ENCODE data around the gene CCNI2. TPM values are rescaled to one million over a fixed set of nuclear protein-coding genes. Genes with fewer than 3 reads are reported as not detected.

Gene CCNI2
- total RNA-seq, 1 experiment from 2014 or later, result not detected

- Histone ChIP-seq H3K9me3 (no peaks in the 10 kb centered on the region), H3K36me3 (peaks cover 67% of the 10 kb centered on the region), H3K27me3 (no peaks in the 10 kb centered on the region), H3K4me3 (no peak overlapping the region)
- DNase-seq, result no peak
Measured at GRCh38 chr5:132760049-132760420, 12.8 kb downstream of the CCNI2 start.

DNA sequence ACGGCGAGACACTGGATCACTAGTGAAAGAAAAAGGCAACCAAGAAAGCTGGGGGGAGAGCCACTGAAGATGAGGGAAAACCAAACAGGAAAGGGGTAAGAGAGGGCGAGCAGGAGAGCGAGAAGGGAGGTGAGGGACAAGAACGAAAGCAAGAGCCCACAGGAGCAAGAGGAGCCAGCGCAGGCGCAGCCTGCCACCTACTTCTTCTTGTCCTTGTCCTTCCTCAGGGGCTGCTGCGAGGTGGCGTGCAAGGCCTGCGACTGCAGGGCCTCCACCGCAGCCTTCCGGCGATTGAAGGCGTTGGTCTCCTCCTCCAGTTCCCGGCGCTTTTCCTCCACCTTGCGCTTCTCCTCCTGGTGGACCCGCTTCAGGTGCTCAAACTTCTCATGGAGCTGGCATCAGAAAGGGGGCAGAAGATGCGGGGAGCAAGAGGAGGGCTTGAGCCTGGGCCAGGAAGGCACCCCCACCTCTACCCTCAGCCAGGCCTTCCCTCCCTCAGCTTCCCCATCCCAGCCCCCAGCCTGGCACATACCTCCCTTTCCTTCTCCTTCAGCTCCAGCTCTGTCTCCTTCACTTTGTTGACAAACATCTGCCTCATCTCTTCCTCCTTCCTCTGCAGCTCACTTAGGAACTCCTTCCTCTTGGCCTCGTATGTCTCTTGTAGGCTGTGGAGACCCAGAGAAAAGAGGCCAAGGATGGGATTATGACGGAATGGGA is 13.5 kb downstream of the CCNI2 start:
- no peaks in the 10 kb centered on the region for H3K27me3 ChIP-seq
- DNase-seq, result no peak
- H3K4me3 ChIP-seq, result no peak overlapping the region
- H3K9me3 ChIP-seq, result no peaks in the 10 kb centered on the region
- H3K36me3 ChIP-seq, result peaks cover 72% of the 10 kb centered on the region

DNA sequence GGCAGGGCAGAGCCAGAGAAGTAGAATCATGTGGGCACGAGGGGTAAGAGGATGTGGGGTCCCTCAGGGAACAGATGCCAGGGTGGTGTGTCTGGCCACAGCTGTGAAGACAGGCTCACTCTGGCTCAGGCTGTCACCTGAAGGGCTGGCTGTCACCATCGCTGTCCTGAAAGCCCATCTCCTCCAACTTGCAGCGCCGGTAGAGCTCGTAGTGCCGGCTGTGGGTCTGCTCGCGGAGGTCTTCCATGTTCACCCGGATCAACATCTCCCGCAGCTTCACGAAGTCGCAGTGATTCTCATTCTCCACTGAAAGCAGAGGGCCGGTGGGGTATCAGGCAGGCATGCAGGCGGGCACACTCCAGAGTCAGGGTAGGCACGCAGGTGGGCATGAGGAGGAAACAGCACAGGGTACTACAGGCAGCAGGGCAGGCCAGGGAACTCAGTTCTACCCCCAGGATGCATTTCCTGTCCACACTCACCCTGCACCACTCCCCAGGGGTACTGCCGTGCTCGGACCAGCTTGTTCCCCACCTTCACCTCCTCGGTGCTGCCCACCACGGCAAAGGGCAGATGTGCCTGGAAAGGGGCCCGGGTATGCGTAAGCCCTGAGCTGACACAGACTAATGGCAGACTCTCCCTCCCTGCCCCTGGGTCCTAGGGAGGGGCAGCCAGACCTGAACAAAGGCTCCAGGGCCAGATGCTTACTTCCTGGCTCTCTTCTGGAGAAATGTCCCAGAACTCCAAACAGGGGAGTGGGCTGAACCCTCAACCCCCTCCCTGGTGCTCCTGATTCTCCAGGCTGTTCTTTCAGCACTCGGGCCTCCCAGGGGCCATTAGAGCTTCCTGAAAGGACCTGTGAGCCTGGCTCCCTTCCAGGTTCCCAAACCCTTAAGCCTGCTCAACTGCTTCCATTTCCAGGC is 14.4 kb downstream of the CCNI2 start:
- DNase-seq, result no peak
- no peaks in the 10 kb centered on the region for H3K27me3 ChIP-seq
- H3K36me3 ChIP-seq, result peaks cover 68% of the 10 kb centered on the region
- no peaks in the 10 kb centered on the region for H3K9me3 ChIP-seq
- H3K4me3 ChIP-seq, result no peak overlapping the region

GRCh38 chr5:132762246-132763000 is 15.2 kb downstream of the CCNI2 start:
- no peak for DNase-seq
- H3K27me3 ChIP-seq, result no peaks in the 10 kb centered on the region
- H3K9me3 ChIP-seq, result no peaks in the 10 kb centered on the region
- H3K4me3 ChIP-seq, result no peak overlapping the region
- peaks cover 65% of the 10 kb centered on the region for H3K36me3 ChIP-seq

- Histone ChIP-seq H3K36me3 (peaks cover 59% of the 10 kb centered on the region), H3K9me3 (no peaks in the 10 kb centered on the region), H3K27me3 (no peaks in the 10 kb centered on the region), H3K4me3 (no peak overlapping the region)
- no peak for DNase-seq
Measured at GRCh38 chr5:132763181-132764036, 16.2 kb downstream of the CCNI2 start.

- no peak for DNase-seq
- Histone ChIP-seq H3K36me3 (peaks cover 58% of the 10 kb centered on the region), H3K4me3 (no peak overlapping the region)
Measured at GRCh38 chr5:132764051-132764450, 16.8 kb downstream of the CCNI2 start.

DNA sequence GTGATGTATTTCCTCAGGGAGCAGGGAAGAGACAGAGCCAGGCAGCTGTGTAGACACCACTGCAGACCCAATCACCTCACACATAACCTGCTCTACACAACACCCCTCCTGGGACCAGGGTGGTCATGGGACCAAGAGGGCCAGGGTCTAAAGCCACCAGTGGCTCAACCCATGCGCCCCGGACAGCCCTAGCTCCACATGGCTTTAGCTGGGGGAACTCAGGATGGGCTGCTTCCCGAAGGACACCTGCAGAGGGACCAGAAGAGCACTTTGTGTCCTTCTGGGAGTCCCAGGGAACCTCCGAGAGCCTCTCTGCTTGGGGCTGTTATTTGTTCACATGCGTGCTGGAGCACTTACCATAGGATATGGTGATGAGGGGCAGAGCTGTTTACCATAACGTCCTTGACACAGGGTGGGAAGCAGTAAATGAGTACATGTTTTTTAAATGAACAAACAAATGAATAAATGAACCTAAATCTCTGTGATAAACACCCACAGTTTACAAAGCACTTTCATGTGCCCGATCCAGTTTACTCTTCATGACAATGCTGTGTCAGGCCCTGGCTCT is 17.5 kb downstream of the CCNI2 start:
- DNase-seq, result no peak
- Histone ChIP-seq H3K9me3 (no peaks in the 10 kb centered on the region), H3K36me3 (peaks cover 51% of the 10 kb centered on the region)

More at GRCh38 chr5:132764051-132764450, 16.8 kb downstream of the CCNI2 start:
- Histone ChIP-seq H3K27me3 (no peaks in the 10 kb centered on the region), H3K9me3 (no peaks in the 10 kb centered on the region)

DNA sequence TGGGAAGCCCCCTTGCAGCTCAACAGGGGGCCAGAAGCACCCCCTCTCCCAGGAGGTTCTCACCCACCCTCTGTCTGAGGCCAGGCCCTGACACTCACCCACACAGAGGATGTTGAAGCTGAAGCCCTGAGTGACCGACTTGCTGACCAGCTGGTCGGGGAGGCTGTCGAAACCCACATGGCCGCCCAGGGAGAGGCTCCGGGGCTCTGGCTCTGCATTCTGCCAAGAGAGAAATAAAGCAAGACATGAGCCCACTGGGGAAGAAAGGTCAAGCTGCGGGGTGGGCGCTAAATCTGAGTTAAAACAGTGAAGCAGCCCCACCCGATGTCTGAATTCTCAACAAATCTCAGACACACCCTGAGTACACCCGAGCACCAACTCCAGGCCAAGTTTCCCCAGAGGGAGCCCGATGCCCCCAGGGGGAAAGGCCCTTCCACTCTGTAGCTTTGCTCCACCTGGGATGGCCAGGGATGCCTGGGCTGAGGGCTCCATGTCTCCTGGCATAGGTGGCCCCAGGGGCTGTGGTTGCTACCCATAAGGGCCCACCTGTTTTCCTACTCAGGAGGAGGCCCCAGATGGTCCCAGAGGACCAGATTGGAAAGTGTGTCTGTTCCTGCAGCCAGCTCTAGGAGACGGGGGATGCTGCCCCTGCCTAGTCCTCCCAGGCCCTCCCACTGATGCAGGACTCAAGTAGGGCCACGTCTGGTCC is 18.2 kb downstream of the CCNI2 start:
- H3K4me3 ChIP-seq, result no peak overlapping the region
- no peaks in the 10 kb centered on the region for H3K27me3 ChIP-seq
- peaks cover 46% of the 10 kb centered on the region for H3K36me3 ChIP-seq
- DNase-seq, result no peak
- H3K9me3 ChIP-seq, result no peaks in the 10 kb centered on the region

More for the DNA sequence above, 17.5 kb downstream of the CCNI2 start:
- Histone ChIP-seq H3K27me3 (no peaks in the 10 kb centered on the region), H3K4me3 (no peak overlapping the region)

- H3K36me3 ChIP-seq, result peaks cover 43% of the 10 kb centered on the region
- H3K9me3 ChIP-seq, result no peaks in the 10 kb centered on the region
- H3K4me3 ChIP-seq, result no peak overlapping the region
- no peaks in the 10 kb centered on the region for H3K27me3 ChIP-seq
- no peak for DNase-seq
Measured at GRCh38 chr5:132766020-132766805, 19.0 kb downstream of the CCNI2 start.

GRCh38 chr5:132766806-132767055 is 19.5 kb downstream of the CCNI2 start:
- no peak overlapping the region for H3K4me3 ChIP-seq
- no peaks in the 10 kb centered on the region for H3K9me3 ChIP-seq
- H3K27me3 ChIP-seq, result no peaks in the 10 kb centered on the region
- DNase-seq, result no peak
- peaks cover 43% of the 10 kb centered on the region for H3K36me3 ChIP-seq

DNA sequence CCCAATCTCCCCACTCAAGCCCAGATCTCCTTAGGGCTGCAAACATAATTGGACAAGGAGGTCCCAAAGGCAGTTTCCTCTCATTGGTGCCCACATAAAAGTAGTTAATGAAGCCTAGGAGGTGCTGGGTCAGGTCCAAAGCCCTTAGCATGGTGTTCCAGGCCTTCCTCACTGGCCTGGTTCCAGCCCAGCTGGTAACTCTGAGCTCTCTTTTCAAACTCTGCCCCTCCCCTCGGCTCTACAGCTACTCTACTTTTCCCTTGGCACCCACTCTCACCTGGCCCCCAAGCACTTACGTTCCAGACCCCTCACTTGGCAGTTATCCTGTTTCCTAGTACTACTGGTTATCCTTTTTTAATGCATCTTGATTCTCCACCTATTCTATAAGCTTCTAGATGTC is 19.9 kb downstream of the CCNI2 start:
- Histone ChIP-seq H3K36me3 (peaks cover 39% of the 10 kb centered on the region), H3K27me3 (no peaks in the 10 kb centered on the region), H3K4me3 (no peak overlapping the region), H3K9me3 (no peaks in the 10 kb centered on the region)
- no peak for DNase-seq

DNA sequence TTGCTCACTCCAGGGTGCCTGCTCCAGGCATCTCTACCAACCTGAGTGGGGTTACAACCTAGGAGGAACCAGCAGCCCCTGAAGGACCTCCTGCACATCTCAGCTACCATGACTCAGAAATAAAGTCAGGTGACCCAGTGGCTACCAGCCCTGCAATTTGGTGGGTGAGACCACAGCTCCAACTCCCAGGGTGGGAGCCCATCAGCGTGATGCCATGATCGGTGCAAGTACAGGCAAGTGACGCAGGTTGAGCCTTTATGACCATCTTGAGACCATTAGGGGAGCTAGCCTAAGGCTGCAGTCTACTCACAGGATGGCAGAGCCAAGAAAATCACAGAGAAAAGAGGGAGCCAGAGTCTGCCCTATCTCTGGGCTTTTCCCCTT is 21.3 kb downstream of the CCNI2 start:
- no peak for DNase-seq
- no peaks in the 10 kb centered on the region for H3K27me3 ChIP-seq
- no peaks in the 10 kb centered on the region for H3K9me3 ChIP-seq
- H3K36me3 ChIP-seq, result peaks cover 26% of the 10 kb centered on the region
- no peak overlapping the region for H3K4me3 ChIP-seq

- no peaks in the 10 kb centered on the region for H3K9me3 ChIP-seq
- H3K36me3 ChIP-seq, result peaks cover 5% of the 10 kb centered on the region
- no peaks in the 10 kb centered on the region for H3K27me3 ChIP-seq
- H3K4me3 ChIP-seq, result no peak overlapping the region
- DNase-seq, result no peak
Measured at GRCh38 chr5:132770476-132771159, 23.4 kb downstream of the CCNI2 start.

GRCh38 chr5:132771503-132771998 is 24.3 kb downstream of the CCNI2 start:
- peak; percentile 40 for DNase-seq
- Histone ChIP-seq H3K9me3 (no peaks in the 10 kb centered on the region), H3K4me3 (no peak overlapping the region), H3K27me3 (no peaks in the 10 kb centered on the region), H3K36me3 (peaks cover 5% of the 10 kb centered on the region)

Data from MG63 (cell line).